ENCODE measurements around the gene ANAPC1. TPM values are rescaled to one million over a fixed set of nuclear protein-coding genes. Genes with fewer than 3 reads are reported as not detected.

ANAPC1 gene
- total and polyA plus RNA-seq, 10 of the 15 experiments (the other 5 are each of a cell fraction or from before 2014, with no cell fraction given), result 10.0 to 108 (median 53.6) TPM

GRCh38 chr2:111905990-111906735, 22.2 kb upstream of the ANAPC1 start (continued):
- TF ChIP-seq, protein P1, sequence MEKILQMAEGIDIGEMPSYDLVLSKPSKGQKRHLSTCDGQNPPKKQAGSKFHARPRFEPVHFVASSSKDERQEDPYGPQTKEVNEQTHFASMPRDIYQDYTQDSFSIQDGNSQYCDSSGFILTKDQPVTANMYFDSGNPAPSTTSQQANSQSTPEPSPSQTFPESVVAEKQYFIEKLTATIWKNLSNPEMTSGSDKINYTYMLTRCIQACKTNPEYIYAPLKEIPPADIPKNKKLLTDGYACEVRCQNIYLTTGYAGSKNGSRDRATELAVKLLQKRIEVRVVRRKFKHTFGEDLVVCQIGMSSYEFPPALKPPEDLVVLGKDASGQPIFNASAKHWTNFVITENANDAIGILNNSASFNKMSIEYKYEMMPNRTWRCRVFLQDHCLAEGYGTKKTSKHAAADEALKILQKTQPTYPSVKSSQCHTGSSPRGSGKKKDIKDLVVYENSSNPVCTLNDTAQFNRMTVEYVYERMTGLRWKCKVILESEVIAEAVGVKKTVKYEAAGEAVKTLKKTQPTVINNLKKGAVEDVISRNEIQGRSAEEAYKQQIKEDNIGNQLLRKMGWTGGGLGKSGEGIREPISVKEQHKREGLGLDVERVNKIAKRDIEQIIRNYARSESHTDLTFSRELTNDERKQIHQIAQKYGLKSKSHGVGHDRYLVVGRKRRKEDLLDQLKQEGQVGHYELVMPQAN (conservative IDR thresholded peaks at IDR 0.05), result no peak
- TF ChIP-seq FOXK2 (IDR thresholded peaks at IDR 0.05) (no peak; the same call in 1 of the 2 replicates), SP1 (IDR thresholded peaks at IDR 0.05; ENCODE audit: low read depth, low read length) (no peak), ZNF384 (IDR thresholded peaks at IDR 0.05; ENCODE audit: borderline replicate concordance, low read depth, low read length) (peak; percentile 29; the same call in 1 of the 2 replicates), MEF2A (IDR thresholded peaks at IDR 0.05; ENCODE audit: insufficient read depth, low read depth, low read length) (0 out of 2 replicates have a peak, but pooled peaks have one; percentile 15), MTA2 (IDR thresholded peaks at IDR 0.05; ENCODE audit: low read depth) (peak; percentile 96), ATF2 (IDR thresholded peaks at IDR 0.05; ENCODE audit: low read length) (0 out of 2 replicates have a peak, but pooled peaks have one; percentile 28), EED (IDR thresholded peaks at IDR 0.05; ENCODE audit: low read depth) (peak; percentile 65), STAT3 (IDR thresholded peaks at IDR 0.05; ENCODE audit: low read depth, low read length) (no peak), RAD51 (IDR thresholded peaks at IDR 0.05) (peak; percentile 64), BRCA1 (IDR thresholded peaks at IDR 0.05; ENCODE audit: low read depth, low read length) (no peak), PAX5 (IDR thresholded peaks at IDR 0.05; ENCODE audit: borderline replicate concordance, low read depth, low read length) (peak; percentile 66; the same call in 1 of the 2 replicates)
- TF ChIP-seq, protein P2, sequence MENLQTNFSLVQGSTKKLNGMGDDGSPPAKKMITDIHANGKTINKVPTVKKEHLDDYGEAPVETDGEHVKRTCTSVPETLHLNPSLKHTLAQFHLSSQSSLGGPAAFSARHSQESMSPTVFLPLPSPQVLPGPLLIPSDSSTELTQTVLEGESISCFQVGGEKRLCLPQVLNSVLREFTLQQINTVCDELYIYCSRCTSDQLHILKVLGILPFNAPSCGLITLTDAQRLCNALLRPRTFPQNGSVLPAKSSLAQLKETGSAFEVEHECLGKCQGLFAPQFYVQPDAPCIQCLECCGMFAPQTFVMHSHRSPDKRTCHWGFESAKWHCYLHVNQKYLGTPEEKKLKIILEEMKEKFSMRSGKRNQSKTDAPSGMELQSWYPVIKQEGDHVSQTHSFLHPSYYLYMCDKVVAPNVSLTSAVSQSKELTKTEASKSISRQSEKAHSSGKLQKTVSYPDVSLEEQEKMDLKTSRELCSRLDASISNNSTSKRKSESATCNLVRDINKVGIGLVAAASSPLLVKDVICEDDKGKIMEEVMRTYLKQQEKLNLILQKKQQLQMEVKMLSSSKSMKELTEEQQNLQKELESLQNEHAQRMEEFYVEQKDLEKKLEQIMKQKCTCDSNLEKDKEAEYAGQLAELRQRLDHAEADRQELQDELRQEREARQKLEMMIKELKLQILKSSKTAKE (IDR thresholded peaks at IDR 0.05; ENCODE audit: low read depth, poor library complexity, severe bottlenecking), result peak; percentile 71
- TF ChIP-seq, protein P3, sequence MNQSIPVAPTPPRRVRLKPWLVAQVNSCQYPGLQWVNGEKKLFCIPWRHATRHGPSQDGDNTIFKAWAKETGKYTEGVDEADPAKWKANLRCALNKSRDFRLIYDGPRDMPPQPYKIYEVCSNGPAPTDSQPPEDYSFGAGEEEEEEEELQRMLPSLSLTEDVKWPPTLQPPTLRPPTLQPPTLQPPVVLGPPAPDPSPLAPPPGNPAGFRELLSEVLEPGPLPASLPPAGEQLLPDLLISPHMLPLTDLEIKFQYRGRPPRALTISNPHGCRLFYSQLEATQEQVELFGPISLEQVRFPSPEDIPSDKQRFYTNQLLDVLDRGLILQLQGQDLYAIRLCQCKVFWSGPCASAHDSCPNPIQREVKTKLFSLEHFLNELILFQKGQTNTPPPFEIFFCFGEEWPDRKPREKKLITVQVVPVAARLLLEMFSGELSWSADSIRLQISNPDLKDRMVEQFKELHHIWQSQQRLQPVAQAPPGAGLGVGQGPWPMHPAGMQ (IDR thresholded peaks at IDR 0.05; ENCODE audit: borderline replicate concordance), result no peak
- TF ChIP-seq, protein P4, sequence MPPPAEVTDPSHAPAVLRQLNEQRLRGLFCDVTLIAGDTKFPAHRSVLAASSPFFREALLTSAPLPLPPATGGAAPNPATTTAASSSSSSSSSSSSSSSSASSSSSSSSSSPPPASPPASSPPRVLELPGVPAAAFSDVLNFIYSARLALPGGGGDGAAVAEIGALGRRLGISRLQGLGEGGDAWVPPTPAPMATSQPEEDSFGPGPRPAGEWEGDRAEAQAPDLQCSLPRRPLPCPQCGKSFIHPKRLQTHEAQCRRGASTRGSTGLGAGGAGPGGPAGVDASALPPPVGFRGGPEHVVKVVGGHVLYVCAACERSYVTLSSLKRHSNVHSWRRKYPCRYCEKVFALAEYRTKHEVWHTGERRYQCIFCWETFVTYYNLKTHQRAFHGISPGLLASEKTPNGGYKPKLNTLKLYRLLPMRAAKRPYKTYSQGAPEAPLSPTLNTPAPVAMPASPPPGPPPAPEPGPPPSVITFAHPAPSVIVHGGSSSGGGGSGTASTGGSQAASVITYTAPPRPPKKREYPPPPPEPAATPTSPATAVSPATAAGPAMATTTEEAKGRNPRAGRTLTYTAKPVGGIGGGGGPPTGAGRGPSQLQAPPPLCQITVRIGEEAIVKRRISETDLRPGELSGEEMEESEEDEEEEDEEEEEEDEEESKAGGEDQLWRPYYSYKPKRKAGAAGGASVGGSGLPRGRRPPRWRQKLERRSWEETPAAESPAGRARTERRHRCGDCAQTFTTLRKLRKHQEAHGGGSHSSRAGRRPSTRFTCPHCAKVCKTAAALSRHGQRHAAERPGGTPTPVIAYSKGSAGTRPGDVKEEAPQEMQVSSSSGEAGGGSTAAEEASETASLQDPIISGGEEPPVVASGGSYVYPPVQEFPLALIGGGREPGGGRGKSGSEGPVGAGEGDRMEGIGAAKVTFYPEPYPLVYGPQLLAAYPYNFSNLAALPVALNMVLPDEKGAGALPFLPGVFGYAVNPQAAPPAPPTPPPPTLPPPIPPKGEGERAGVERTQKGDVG (CRISPR knock-in tag; IDR thresholded peaks at IDR 0.05), result no peak

Measured in GM12878 (cell line).